NCI-H2196 (cell line): Measurements from ENCODE around the gene RIN3.
"Not testable (repeated sequence)": the region's sequence is repeated elsewhere in the genome, so short reads cannot be mapped to it uniquely, and the experiment has no call there.

ENCODE experiments used
- DNase-seq: peaks from one replicate; lab custom pipeline; 2025; ENCODE audit not compliant: unreplicated experiment; lab: John Stamatoyannopoulos, UW

RIN3 gene

GRCh38 chr14:92527721-92528120 lies 14.1 kb downstream of the RIN3 start:
- DNase-seq = no peak

DNA sequence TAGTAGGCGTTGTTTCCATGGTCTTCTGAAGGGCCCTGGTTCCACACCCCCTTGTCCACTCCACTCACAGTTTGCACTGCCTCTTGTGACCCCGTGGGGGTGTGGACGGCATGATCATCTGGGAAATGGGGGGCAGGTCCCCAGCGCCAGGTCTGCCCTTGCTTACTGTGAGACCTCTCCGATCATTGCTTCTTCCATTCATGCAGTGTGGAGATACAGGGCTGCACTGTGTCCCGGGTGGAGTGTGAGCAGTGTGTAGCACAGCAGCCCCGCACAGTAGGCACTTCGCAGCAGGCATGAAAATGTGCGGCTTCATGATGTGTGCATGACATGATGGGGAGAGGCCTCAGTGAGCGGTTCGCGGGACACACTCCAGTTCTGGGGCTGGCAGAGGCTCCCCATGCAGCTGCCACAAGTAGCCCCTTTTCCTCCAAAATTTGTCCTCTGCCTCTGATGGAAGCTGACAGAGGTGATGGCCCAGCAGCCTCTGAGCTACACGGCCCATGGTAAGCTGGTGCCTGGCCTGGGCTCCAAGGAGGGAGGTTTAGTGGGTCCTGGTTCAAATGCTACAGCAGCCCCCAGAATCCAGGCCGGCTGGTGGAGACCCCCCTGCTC lies 15.0 kb downstream of the RIN3 start:
- DNase-seq = no peak

DNA sequence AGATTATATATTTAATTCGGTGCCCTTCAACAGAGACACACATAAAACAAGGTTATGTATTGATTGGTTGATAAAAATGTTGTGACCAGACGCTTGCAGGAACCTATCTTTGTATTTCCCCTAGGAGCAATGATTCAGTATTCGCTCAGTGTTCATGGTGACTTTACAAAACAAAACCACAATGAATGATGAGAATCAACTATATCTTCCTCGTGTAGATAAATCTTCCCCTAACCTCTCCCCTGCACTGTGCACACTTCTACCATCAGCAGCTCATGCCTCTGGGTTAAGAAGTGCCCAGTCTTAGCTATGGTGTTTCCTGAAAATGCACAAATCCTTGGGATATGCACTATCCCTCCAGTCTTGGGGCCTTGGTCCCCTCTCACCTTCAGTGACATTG lies 16.3 kb downstream of the RIN3 start:
- DNase-seq = no peak

- DNase-seq = no peak
Observed at GRCh38 chr14:92531106-92531873, 17.7 kb downstream of the RIN3 start.

GRCh38 chr14:92532490-92533163 lies 19.0 kb downstream of the RIN3 start:
- DNase-seq = no peak

GRCh38 chr14:92534932-92535643 lies 21.5 kb downstream of the RIN3 start:
- DNase-seq = no peak

GRCh38 chr14:92536231-92536630 lies 22.6 kb downstream of the RIN3 start:
- DNase-seq = not testable (repeated sequence)

- no peak for DNase-seq
Observed at GRCh38 chr14:92538412-92538985, 24.9 kb downstream of the RIN3 start.

DNA sequence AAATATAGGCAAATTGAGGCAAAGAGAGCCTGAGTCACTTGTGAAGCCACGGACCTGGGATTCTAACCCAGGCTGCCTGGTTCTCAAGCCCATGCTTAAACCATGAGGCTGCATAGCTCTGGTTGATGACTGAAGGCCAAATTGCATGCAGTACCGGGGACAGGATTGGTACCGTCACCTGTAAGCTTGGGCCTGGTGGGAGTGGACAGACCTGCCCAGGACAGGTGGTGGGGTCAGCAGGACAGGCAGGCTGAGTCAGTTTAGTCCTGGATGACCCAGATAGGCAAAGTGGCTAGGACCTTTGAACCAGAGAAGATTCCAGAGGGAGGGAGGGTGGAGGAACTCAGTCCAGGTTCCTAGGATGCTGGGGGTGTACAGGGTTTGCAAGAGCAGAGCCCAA lies 25.8 kb downstream of the RIN3 start:
- DNase-seq = no peak

- DNase-seq = no peak
Observed at GRCh38 chr14:92539875-92540274, 26.3 kb downstream of the RIN3 start.

GRCh38 chr14:92540472-92541048 lies 27.0 kb downstream of the RIN3 start:
- DNase-seq = peak; percentile 54

DNA sequence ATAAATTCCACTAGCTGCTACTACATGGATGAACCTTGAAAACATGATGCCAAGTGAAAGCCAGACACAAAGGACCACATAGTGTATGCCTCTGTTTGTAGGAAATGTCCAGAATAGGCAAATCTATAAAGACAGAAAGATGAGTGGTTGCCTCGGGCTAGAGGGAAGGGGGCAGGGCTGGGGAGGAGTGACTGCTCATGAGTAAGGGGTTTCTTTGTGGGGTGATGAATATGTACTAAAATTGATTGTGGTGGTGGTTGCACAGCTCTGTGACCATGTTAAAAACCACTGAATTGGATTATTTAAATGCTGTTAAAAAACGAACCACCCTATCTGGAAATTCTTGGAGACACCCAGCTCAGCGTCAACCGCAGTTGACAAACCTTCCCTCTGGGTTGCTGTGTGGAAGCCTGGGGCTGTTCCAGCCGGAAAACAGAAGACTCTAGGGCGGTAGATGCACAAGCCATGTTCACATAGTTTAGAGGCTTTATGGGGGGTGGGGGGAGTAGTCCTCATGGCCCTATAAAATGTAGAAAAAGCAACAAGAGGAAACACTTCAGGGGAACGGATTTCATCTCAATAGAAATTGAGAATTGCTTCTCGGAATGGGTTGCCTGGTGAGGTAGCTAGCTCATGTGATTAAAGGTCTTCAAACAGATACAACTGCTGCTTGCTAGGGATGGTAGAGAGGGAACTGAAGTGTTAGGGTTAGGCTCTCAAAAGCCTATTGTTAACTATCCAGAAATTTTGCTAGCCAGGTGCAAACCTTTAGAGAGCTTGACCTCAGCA lies 29.4 kb downstream of the RIN3 start:
- no peak for DNase-seq

DNA sequence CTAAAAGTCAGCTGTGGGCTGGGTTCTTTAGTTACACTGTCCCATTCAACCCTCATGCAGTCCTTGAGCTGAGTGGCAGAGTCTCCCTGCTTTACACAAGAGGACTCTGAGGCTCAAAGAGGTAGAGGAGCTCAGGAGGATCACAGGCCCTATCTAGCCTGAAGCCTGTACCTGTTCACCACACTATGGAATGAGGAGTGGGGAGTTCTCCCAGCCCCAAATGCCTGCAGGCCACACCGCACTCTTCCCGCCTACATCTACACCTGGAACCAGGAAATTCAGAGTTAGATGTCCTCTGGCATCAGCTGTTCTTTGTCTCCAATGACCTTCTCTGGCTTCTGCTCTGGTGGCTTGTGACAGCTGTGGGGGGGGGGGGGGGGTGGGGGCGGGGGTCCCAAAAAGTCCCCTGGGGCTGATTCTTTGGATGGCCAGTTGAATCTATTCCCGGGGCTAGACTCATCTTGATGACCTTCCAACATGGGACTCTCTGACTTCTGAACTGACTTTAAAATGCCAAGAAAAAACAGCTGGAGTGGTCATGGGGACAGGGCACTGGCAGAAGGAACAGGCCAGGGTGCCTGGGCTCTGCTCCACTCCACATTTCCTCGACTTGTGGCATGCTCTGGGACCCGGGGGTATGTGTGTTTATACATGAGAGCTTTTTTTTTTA lies 30.6 kb downstream of the RIN3 start:
- DNase-seq = no peak

GRCh38 chr14:92546347-92547053 lies 32.9 kb downstream of the RIN3 start:
- no peak for DNase-seq

DNA sequence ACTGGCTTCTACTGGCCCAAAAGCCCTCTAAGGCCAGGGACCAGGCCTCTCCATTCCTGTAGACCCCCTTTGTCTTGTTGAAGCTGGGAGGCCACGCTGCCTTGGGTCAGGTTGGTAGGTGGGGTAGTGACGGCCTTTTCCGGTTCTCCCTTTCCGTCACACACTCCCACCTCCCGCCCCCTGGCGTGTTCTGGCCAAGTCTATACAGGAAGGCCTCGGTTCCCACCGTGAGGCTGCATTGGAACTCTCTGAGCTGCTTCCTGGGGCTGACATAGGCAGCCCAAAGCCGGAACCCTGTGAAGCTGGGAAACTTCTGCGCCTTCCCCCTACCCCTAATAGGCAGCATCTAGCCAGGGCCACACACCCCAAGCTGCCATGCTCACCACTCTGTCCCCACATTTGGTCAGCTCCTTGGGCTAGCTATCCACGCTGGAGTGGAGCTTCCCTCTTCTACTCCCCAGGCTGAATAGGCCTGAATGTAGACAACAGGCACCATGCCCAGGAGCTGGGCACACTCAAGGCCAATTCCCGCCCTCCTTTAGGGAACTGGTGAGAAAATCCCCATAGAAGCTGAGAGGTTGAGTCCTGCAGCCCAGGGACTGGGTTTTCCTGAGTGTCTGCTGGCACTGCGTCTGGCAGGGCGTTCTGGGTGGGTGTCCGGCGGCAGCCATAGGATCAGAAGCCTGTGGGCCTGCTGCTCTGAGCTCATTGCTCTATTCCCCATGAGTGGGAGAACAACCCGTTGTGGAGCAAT lies 35.7 kb downstream of the RIN3 start:
- no peak for DNase-seq

GRCh38 chr14:92549859-92550230 lies 36.3 kb downstream of the RIN3 start:
- DNase-seq = no peak

- no peak for DNase-seq
Observed at GRCh38 chr14:92551044-92551841, 37.7 kb downstream of the RIN3 start.
